Measurements from ENCODE around the gene FILIP1.

- TF ChIP-seq YY1 (IDR thresholded peaks at IDR 0.05; ENCODE audit: insufficient read depth, insufficient read length): no peak
- no peak for TF ChIP-seq ZNF274 (IDR thresholded peaks at IDR 0.05; ENCODE audit: low read depth, low read length)
- TF ChIP-seq SUZ12 (IDR thresholded peaks at IDR 0.05; ENCODE audit: extremely low read depth, insufficient read depth, insufficient read length): no peak
These were observed 159.9 kb downstream of the FILIP1 start for GRCh38 chr6:75333676-75334200.
